GM11168 (cell line): ENCODE results near the gene RERE.
"Not testable (repeated sequence)": the region's sequence is repeated elsewhere in the genome, so short reads cannot be mapped to it uniquely, and the experiment has no call there.

Experiments
- in situ Hi-C: fragments of 300-500 bp; cut with MboI; formaldehyde crosslinking; loops from one replicate; pipeline ENCODE4 v1.12.0; 2022; ENCODE audit warnings: low sequenced_read_pairs; ENCODE audit not compliant: unreplicated experiment

The RERE gene

DNA sequence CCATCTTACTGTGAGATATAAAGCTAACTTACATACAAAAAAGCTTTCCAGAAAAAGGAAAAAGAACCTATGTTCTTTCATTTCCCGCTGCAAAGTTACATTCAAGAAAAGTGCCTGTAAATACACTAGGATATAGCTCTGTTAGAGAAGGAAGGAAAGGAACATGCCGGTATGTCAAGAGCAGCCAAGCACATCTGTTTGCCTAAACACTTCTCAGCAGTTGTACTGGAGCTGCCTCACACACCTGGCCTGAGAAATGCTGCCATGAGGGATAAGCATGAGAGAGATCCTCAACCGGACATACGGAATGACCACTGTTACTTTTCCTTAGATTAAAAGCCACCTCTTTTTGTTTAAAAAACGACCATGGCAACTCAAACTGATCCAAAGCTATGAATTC lies 189.7 kb downstream of the RERE start:
- in situ Hi-C loops = no loop called here

DNA sequence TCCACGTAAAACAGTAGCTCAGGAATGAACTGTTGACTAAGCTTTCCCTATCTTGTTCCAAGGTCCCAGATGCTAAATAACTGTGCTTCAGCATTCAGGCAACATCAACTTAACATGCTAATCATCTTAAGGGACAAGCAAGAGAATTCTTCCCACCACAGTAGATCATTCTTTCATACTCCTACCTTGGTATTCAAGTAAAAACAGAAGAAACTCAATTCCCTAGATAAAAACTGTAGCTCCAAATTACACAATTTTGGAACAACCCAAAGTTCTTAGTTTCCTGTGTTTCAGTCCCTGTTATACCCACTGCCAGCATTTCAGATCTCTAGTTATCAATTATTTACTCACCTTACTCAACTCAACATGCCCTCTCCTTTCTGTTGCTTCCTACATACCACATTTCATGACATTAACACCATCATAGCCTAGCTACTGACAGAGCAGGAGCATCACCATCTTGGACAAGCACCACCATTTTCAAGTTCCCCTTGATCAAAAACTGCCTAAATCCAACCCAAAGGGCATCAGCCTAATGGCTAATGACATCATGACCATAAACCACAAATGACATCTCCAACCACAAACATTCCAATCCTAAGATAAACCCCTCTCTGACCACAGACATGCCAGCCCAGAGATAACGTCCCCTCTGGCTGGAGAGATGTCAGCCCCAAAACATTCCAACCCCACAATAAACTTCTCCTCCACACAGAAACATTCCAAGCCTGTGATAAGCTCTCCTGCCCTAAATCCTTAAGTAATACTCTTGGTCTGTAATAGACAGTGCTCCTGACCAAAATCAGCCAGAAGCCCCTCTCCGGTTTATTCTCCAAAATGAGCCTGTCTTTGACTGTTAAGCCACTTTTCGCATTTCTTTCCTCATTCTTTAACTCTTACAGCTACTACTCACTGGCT lies 191.2 kb downstream of the RERE start:
- in situ Hi-C loops = no loop called here

DNA sequence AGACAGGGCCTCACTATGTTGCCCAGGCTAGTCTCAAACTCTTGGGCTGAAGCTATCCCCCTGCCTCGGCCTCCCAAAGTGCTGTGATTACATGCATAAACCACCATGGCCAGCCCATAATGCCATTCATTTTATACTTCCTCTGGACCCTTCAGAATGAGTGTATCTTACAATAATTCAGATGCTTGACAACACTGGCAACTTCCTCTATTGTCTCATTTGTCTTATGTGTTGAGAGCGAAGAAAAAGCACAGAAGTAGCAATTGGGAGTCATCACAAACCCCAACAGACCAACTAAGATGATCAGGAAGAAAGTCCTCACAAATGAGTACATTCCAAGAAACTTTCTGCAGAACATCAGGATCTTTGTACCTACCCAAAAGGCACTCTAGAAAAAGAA lies 191.9 kb downstream of the RERE start:
- in situ Hi-C loops = no loop called here

DNA sequence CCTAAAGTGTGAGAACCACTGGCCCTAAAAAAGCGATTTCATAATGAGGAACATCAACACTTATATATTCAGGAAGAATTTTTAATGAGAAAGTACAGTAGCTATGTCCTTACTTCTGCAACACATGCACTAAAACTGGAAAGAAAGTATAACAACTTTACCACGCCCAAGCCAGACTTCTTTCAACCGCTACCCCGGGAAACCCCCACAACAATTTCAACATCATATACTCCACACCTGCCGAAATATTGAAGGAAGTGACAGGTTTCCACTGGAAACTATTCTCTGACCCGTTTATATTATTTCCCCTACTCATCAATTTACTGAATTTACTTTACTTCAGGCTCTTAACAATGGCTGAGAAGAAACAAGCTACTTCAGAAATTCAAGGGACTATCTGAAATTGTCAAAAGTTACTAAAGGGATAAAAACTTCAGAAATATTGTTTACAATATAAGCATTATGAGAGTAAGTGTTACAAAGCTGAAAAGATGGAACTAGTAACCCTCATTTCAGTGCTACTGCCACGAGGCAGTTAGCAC lies 193.7 kb downstream of the RERE start:
- in situ Hi-C loops = not testable (repeated sequence)

DNA sequence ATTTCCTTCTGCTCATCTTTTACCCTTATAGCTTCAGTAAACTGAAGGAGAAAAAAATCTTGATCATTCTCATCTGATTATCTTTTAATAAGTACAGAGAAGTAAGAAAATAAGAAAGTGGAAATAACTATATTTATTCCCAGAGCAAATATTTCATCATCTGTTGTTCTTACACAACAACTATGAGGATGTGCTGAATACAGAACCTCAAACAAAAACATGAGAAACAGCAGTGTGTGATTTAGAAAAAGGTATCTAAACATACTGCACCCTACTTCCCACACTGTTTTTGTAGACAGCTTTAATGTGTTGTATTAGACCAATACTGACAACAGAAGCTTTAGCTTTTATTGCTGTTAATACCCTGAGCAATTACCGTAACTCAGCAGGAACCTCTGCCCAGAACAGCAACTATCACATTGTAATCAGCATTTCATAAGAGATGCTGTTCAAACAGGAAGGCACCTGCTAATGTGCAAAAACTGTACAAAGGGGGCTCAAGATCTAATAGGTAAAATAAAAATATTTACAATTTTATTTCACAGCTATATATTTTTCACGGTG lies 195.6 kb downstream of the RERE start:
- in situ Hi-C loops = not testable (repeated sequence)

DNA sequence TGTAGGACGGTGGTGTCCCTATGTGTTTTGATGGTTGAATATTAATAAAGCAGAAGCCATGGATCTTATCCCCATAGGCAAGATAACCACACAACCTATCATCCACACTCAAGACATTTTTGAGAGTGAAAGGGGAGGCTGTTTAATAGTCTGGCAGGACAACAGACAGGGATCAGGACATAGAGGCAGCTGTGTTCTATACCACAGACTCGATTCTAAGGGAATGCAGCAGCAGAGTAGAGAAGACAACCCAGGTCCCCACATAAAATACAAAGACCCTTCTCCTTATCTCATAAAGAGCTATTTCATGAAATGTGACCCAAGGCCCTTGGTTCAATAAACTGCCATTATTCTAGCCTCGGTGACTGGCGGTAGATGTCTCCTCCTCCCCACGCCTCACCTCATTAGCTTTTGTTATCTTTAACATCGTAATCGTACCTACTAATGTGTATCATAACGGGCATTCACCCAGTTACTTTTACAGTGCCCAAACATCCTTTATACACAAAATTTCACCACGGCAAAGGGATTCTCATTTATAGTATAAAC lies 196.3 kb downstream of the RERE start:
- in situ Hi-C loops = not testable (repeated sequence)

DNA sequence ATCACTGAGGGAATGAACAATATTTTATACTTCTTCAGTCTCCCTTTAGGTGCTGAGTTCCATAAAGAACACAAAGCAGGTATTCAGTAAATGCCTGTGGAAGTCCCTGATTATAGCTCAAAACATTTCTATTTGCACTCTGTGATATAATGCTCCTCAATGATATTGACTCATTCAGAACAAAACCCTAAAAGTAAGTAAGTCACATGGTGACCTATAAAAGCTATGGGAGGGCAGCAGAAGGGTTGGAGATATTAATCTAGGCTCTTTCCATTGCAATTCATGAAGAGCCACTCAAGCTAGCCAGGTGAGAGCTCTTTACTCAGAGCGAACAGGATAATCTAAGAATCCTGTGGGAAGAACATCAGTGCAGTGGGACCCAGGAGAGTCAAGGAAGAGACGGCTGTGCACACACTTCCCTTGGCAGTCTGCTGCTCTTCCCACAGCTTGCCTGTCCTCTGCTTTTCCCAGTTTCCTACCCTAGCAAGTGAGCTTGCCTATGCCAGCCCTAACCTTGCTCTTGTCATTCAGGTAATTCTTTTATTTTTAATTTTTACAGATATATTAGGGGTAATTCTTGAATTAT lies 197.4 kb downstream of the RERE start:
- in situ Hi-C loops = not testable (repeated sequence)

DNA sequence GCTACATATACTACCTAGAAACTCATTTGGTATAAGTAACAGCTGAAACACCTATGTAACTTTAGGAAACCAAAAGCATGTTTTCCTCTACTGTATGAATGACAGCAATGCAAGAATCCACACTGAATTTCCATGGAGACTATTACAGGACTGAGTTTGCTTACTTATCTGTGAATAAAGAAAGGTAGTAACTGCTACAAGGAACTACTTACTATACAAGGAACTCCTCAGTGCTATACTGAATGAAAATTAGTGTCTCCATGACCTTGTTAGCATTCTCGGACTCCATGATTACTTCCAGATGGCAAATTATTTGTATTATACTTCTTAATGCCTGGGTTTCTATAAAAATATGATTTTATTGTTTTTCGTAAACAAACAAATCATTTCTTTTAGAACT lies 198.0 kb downstream of the RERE start:
- in situ Hi-C loops = not testable (repeated sequence)

DNA sequence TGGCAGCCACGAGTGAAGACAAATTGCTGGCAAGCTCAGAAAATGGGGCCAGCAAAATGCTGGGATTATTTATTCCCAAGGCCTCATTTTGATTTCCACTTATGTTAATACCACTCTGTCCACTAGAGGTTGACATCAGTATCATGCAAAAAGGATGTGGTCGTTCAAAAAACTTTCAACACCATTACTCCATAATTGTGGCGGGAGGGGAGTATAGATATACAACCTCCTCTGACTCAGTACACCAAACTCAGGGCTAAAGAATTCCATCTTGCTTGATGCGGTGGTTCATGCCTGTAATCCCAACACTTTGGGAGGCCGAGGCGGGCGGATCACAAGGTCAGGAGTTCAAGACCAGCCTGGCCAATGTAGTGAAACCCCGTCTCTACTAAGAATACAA lies 200.6 kb downstream of the RERE start:
- in situ Hi-C loops = not testable (repeated sequence)

DNA sequence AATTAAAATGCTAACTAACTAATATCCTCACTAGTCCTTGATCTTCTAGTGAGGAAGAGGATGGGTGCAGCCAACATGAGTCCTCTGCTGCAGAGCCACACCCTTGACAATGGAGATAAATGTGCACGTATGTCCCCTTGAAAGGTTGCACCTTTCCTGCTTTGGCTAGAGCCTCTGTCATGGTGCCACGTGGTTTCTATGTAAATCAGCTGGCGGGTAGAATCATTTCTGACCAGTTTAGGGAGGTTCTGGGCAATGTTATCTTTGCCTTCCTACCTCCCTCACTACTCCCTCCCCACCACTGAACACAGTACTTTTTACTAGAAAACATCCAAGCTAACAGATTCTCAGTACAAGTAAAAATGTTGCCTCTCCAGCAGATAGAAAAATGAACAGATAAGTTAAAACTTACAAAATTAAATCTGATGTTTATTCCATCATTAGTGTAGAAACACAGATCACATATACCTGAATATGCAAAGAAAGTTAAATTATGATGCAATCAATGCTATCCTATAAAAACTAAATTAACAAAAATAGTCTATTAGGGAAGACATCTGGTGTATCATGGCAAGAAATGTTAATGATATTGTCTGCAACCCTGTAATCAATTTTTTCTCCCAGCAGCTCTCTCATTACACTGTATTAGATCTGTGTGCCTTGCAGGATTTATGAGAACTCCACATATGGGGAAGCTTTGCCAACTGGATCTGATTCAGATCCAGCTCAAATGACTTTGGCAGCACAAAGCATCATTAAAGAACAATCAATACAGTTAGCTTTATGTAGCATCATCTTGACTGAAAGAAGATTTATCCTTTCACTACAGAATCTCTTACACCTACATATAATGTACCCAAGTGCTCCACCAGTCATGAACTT lies 205.6 kb downstream of the RERE start:
- in situ Hi-C loops = not testable (repeated sequence)

DNA sequence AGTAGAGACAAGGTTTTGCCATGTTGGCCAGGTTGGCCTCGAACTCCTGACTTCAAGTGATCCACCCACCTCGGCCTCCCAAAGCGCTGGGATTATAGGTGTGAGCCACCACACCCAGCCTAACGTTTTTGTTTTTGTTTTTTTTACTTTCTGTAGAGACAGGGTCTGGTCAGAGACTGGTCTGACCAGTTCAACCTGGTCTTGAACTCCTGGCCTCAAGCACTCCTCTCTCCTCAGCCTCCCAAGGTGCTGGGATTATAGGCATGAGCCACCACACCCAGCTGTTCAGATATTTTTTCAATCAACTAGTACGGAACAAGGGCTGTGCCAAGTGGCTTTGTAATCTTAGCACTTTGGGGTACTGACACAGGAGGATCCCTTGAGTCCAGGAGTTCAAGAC lies 209.5 kb downstream of the RERE start:
- in situ Hi-C loops = no loop called here

DNA sequence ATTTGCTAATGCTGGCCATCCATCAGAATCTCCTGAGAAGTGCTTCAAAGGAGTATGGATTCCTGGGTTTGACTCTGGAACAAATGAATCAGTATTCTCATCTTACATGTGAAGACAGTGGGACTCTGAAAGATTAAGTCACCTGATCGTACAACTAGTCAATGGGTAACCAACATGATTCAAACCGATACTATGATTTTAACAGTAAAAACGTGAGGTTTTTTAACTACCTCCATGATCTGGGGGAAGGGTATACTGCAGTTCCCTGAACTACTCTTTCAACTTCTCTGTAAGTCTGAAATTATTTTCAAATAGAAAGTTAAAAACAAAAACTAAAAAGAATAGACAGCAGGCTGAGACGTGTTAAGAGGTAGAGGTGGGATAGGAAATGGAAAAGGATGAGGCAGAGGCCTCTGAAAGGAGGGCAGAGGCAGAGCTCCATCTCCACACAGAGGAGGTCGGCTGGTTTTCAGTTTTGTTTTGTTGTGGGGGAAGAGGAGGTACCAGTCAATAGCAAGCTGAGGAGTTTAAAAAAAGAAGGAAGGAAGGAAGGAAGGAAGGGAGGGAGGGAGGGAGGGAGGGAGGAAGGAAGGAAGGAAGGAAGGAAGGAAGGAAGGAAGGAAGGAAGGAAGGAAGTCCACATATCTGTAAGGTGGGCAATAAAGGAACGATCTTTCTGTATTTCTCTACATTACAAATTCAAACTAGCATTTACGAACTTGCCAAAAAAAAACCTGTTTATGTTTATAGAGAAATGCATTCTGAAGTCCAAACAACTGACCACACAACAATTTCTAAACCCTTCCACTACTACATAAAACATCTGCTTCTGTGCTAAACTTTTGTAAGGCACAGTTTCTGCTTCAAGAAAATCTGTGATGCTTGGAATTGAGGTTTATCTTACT lies 213.1 kb downstream of the RERE start:
- in situ Hi-C loops = no loop called here

DNA sequence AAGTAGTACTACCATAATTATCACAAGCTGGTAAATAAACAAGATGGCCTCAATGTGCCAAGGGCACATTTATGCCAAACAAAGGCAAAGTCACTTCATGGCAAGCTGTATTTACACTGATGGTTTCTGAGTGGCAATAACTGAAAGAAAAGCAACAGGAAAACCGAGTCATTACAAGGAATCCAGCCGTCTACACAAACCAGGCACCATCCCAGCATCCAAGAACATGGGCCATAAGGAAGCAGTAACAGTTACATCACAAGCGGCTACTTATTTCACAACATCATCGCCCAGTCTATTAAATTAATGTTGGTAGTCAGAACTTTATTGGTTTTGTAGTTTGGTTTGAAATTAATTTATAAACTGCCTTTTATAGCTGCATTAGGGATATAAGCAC lies 214.2 kb downstream of the RERE start:
- in situ Hi-C loops = no loop called here

DNA sequence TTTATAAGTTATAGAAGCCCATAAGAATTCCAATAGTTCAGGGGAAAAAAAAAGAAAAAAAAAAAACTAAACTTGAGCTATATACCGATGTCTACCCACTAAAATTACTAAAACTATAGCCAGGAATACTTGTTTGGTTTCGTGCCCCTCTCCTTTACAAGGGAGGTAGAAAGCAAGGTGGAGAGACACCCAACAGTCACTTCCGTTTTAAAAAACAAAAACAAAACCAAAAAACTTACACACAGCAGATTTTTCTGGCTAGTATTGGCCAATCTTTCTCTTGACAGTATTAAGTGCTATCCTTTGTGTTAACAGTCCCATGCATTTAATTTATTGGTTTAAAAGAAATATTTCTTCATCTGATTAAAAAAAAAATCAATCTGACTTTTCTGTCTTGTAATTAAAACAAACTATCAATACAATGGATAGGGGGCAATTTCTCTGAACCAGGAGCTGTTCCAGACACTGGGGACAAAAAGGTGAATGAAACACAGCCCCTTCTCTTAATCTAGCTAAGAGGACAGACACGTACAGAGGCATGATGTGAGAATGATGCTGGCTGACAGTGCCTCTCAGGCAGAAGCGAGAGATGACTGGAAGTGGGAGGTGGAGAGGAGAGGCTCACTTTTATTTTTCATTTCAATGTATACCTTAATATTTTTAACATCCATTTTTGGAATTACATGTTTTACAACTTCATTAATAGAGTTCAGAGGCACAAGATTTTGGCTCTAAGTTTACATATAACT lies 214.8 kb downstream of the RERE start:
- in situ Hi-C loops = no loop called here

DNA sequence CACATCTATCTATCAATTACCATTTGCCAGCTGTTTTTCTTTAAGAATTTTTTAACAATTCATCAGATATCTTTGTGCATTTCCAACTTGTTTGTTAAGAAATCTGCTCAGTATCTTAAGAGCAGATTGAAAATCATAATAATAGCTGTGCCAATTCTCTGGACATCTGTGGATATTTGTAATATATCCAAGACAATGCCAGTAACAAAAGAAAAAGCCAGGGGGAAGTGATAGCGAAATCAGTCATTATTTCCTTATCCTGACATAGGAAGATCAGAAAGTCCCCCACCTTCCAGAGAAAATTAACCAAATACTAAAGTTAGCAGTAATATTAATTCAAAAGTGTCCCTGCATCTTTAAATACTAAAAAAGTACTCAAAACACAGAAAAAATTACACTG lies 217.1 kb downstream of the RERE start:
- in situ Hi-C loops = no loop called here

DNA sequence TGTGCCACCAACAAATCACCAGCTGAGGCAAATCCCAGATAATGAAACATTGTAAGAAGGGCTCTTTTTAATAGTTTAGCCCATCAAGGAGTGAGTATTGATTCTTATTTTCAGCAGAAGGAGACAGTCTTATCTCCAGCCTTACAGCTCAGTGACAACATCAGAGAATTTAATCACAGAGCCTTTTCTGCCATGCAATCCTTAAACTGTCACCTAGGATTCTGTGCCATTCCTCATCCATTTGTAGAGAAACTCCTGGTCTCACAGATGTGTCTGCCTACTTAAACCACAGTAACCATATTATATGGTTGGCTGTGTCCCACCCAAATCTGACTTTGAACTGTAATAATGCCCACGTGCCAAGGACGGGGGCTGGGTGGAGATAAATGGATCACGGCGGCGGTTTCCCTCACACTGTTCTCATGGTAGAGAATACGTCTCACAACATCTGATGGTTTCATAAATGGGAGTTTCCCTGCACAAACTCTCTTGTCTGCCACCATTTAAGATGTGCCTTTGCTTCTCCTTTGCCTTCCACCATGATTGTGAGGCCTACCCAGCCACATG lies 217.7 kb downstream of the RERE start:
- in situ Hi-C loops = no loop called here

DNA sequence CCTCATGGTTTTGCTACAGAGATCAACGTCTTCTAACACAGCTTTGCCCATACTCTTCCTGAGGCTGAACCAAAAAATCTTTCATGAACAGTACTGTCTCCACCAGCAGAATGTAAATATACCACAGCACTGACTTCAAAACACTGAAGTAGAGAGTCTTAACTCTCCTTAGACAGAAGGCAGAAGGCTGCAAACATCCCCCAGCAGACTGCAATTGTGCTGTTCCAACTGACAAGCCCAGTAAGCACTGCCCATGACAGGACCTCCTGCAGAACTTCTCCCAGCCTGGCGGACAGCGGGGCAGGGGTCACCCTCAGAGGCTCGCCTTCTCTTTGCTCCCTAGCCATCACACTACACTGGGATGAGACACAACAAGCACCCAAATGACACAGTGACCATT lies 218.7 kb downstream of the RERE start:
- in situ Hi-C loops = no loop called here
